GM12878 (cell line): ENCODE measurements around the gene DNMT3A. TPM values are rescaled to one million over a fixed set of nuclear protein-coding genes. Genes with fewer than 3 reads are reported as not detected.

Experiments
- ATAC-seq: fragments of 200-7000 bp; cut with Tn5 transposase; 3 replicates; pipeline ENCODE4 v1.9.1; 2020; ENCODE audit warnings: mild to moderate bottlenecking, moderate library complexity
- BruUV-seq: library from RNA; stranded (reverse); fragments of 400-500 nt; replicated peaks from 2 replicates; lab custom pipeline; 2021; lab: Mats Ljungman, UMichigan
- CTCF ChIA-PET: fragments of 300-600 bp; sonication (Branson Sonifier 250); formaldehyde crosslinking; extraction: SDS; loops from one replicate; lab custom pipeline; 2021; ENCODE audit warnings: inconsistent platforms; lab: Yijun Ruan, JAX
- POLR2A ChIA-PET: fragments of 350-600 bp; formaldehyde crosslinking; extraction: SDS; loops from one replicate; lab custom pipeline; 2021; ENCODE audit warnings: inconsistent platforms; lab: Charles Lee
- RAD21 ChIA-PET: fragments of 300-600 bp; sonication (Branson Sonifier 250); formaldehyde crosslinking; loops from one replicate; lab custom pipeline; 2023; ENCODE audit warnings: antibody characterized with exemption; ENCODE audit not compliant: unreplicated experiment; lab: Charles Lee
- SMC1A ChIA-PET: fragments of 300-600 bp; sonication (Branson Sonifier 250); formaldehyde crosslinking; loops from one replicate; lab custom pipeline; 2023; ENCODE audit not compliant: unreplicated experiment, uncharacterized antibody; lab: Charles Lee
- DNase-seq: peaks from one replicate; pipeline ENCODE4 v3.0.0-alpha.2; 2011; ENCODE audit warnings: low read depth, low spot score
- FAIRE-seq: peaks from 3 replicates; lab custom pipeline; 2011; peaks lifted over from hg19 to GRCh38; lab: Jason Lieb, UNC
- H2AFZ ChIP-seq: 2 replicates; pipeline ENCODE4 v1.6.0; 2011; ENCODE audit warnings: low read depth, low read length, control low read depth; ENCODE audit not compliant: control insufficient read depth
- H3K27ac ChIP-seq: 2 replicates; pipeline ENCODE4 v1.5.1; 2011; ENCODE audit warnings: control low read depth; ENCODE audit not compliant: control insufficient read depth, insufficient read depth
- H3K27me3 ChIP-seq, 2 experiments: replicated peaks in 1 of 2; 2 replicates each; pipeline versions ENCODE4 v1.6.0 to v1.6.1; 2011; ENCODE audit warnings: low read length in 1 of 2; ENCODE audit not compliant: control insufficient read depth in 2 of 2, insufficient read depth in 2 of 2
- H3K36me3 ChIP-seq, 2 experiments: 2 replicates each; pipeline ENCODE4 v1.5.1; 2011; ENCODE audit warnings: low read length in 1 of 2; ENCODE audit not compliant: control insufficient read depth in 2 of 2, insufficient read depth in 2 of 2
- H3K4me1 ChIP-seq: 2 replicates; pipeline ENCODE4 v1.6.1; 2011; ENCODE audit warnings: mild to moderate bottlenecking, low read length, moderate library complexity, mixed read lengths; ENCODE audit not compliant: control insufficient read depth, insufficient read depth
- H3K4me2 ChIP-seq: 2 replicates; pipeline ENCODE4 v1.6.0; 2011; ENCODE audit warnings: control low read depth; ENCODE audit not compliant: control insufficient read depth, insufficient read depth
- H3K4me3 ChIP-seq: fragments of 200-600 bp; sonication (generic); 2 replicates; pipeline ENCODE4 v1.5.1; 2016
- H3K79me2 ChIP-seq: 2 replicates; pipeline ENCODE4 v1.6.0; 2011; ENCODE audit warnings: low read length; ENCODE audit not compliant: control insufficient read depth, insufficient read depth
- H3K9ac ChIP-seq: 2 replicates; pipeline ENCODE4 v1.8.0; 2011; ENCODE audit warnings: low read length, control low read depth, mixed read lengths; ENCODE audit not compliant: control insufficient read depth, insufficient read depth
- H3K9me3 ChIP-seq: replicated peaks from 3 replicates; pipeline ENCODE4 v1.5.1; 2011; ENCODE audit warnings: mild to moderate bottlenecking, low read length; ENCODE audit not compliant: control insufficient read depth, insufficient read depth
- H4K20me1 ChIP-seq: 2 replicates; pipeline ENCODE4 v1.6.0; 2011; ENCODE audit not compliant: control insufficient read depth, insufficient read depth
- CHD2 ChIP-seq: IDR thresholded peaks from 2 replicates; pipeline ENCODE4 v1.6.1; 2011; ENCODE audit warnings: low read depth, low read length, improper control_type of control experiment, borderline replicate concordance
- RB1 ChIP-seq: fragments of 450-650 bp; formaldehyde crosslinking; IDR thresholded peaks from 2 replicates; pipeline ENCODE4 v1.6.1; 2017; ENCODE audit warnings: mild to moderate bottlenecking, borderline replicate concordance
- SMARCA5 ChIP-seq: fragments of 450-650 bp; IDR thresholded peaks from 2 replicates; pipeline ENCODE4 v1.6.1; 2017; ENCODE audit warnings: mild to moderate bottlenecking
- SREBF1 ChIP-seq: IDR thresholded peaks from 2 replicates; pipeline ENCODE4 v1.6.1; 2012; ENCODE audit warnings: mild to moderate bottlenecking, low read length
- ZNF24 ChIP-seq: fragments of 450-650 bp; IDR thresholded peaks from 2 replicates; pipeline ENCODE4 v1.6.1; 2017; ENCODE audit warnings: antibody characterized with exemption, mild to moderate bottlenecking
- WGBS: methylation state at CpG from one replicate; pipeline ENCODE4 v1.1.6; 2016; ENCODE audit warnings: low lambda C conversion rate; ENCODE audit not compliant: insufficient replicate concordance, insufficient coverage; ENCODE audit errors: missing lambda C conversion rate; 5-methylcytosine and 5-hydroxymethylcytosine counted together
- in situ Hi-C: fragments of 300-500 bp; cut with MboI; formaldehyde crosslinking; loops from 9 replicates; pipeline ENCODE4 v1.14.3; 2018; ENCODE audit warnings: mixed read lengths
- intact Hi-C: fragments of 100-400 bp; cut with micrococcal nuclease; formaldehyde crosslinking; loops from one replicate; pipeline ENCODE4 v1.14.2; 2022; ENCODE audit not compliant: unreplicated experiment
- polyA plus RNA-seq, 11 experiments: library from polyadenylated mRNA; depleted of rRNA in 4 of 11; unstranded in 6 of 11; stranded (reverse) in 5 of 11; fragments of >200 nt; fragmentation: Nextera tagmentation in 4 of 11; fragmentation: Illumina TruSeq in 1 of 11; extraction: Ambion mirVana in 4 of 11; extraction: Trizol in 1 of 11; gene quantifications; 1 replicate in 1 of 11; 2 replicates in 10 of 11; pipeline versions ENCODE4 v1.2.1 to v1.2.3, GENCODE V29; 2011 to 2016; ENCODE audit warnings: inconsistent platforms in 2 of 11, missing spikeins in 2 of 11, low read depth in 1 of 11
- total RNA-seq, 4 experiments: library from RNA; depleted of rRNA in 3 of 4; stranded (reverse); fragments of >200 nt in 3 of 4; fragmentation: Illumina TruSeq in 1 of 4; extraction: Trizol in 1 of 4; gene quantifications; 2 replicates each; pipeline versions ENCODE4 v1.2.1 to v1.2.3, GENCODE V29; 2013 to 2021
- TF ChIP-seq, protein P1 (sequence below): fragments of 450-650 bp; IDR thresholded peaks from 2 replicates; pipeline ENCODE4 v1.6.1; 2017; ENCODE audit warnings: mild to moderate bottlenecking, moderate library complexity
- TF ChIP-seq, protein P2 (sequence below): IDR thresholded peaks from 2 replicates; pipeline ENCODE4 v1.6.1; 2012; ENCODE audit warnings: improper control_type of control experiment, low read depth, low read length; ENCODE audit not compliant: insufficient replicate concordance
- TF ChIP-seq, protein P3 (sequence below): fragments of 450-650 bp; IDR thresholded peaks from 2 replicates; pipeline ENCODE4 v1.6.1; 2017; ENCODE audit warnings: mild to moderate bottlenecking, moderate library complexity

The DNMT3A gene
- total and polyA plus RNA-seq, 10 of the 15 experiments (the other 5 are each of a cell fraction or from before 2014, with no cell fraction given): 7.4 to 51.6 (median 17.4) TPM

DNA sequence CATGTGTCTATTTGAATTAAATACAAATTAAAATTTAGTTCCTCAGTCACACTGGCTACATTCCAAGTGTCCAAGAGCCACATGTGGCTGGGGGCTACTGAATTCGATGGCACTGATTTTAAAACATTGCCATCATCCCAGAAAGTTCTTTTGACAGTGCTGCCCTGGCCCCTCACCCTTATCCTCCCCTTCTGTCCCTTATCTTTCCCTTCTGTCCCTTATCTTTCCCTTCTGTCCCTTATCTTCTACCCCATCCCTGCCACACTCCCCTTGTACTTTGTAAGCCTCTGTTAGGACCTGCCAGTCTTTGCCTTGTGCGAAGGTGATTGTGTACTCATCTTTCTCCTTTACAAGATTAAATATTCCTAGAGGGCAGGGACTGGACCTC lies 85.2 kb downstream of the DNMT3A start (continued):
- TF ChIP-seq, protein P1, sequence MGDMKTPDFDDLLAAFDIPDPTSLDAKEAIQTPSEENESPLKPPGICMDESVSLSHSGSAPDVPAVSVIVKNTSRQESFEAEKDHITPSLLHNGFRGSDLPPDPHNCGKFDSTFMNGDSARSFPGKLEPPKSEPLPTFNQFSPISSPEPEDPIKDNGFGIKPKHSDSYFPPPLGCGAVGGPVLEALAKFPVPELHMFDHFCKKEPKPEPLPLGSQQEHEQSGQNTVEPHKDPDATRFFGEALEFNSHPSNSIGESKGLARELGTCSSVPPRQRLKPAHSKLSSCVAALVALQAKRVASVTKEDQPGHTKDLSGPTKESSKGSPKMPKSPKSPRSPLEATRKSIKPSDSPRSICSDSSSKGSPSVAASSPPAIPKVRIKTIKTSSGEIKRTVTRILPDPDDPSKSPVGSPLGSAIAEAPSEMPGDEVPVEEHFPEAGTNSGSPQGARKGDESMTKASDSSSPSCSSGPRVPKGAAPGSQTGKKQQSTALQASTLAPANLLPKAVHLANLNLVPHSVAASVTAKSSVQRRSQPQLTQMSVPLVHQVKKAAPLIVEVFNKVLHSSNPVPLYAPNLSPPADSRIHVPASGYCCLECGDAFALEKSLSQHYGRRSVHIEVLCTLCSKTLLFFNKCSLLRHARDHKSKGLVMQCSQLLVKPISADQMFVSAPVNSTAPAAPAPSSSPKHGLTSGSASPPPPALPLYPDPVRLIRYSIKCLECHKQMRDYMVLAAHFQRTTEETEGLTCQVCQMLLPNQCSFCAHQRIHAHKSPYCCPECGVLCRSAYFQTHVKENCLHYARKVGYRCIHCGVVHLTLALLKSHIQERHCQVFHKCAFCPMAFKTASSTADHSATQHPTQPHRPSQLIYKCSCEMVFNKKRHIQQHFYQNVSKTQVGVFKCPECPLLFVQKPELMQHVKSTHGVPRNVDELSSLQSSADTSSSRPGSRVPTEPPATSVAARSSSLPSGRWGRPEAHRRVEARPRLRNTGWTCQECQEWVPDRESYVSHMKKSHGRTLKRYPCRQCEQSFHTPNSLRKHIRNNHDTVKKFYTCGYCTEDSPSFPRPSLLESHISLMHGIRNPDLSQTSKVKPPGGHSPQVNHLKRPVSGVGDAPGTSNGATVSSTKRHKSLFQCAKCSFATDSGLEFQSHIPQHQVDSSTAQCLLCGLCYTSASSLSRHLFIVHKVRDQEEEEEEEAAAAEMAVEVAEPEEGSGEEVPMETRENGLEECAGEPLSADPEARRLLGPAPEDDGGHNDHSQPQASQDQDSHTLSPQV: no peak

DNA sequence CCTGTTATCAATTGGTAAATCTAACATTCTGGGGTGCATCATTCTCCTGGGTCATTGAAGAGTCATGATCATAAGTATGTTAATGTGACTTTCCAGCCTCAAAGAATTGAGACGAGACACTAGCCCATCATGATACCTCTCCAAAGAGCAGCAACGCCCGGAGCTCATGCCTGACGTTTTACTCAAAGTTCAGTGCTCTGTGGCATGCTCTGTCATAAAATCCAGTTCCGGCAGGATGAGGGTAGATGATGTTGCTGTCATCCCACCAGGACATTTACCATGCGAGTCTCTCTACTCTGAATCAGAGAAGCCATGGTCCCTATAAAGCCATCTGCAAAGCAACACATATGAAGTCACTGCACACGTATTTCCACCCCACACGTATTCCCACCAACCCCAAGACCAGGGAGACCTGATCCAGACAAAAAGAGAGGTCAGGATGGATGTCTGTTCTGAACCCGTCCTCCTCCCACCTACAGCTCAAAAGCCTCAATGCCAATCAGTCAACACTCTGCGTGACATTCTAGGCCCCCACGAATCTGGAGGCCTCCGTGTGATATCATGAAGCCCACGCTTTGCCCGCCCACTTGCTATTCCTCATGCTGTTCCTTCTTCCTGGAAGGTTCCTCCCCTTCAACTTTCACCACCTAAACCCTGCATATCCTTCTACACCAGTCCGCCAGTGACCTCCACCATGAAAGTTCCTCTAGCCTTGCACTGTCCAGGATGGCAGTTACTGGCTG lies 85.8 kb downstream of the DNMT3A start:
- no peak for ATAC-seq
- H3K36me3 ChIP-seq: peaks cover 3% of the 10 kb centered on the region in 2 experiments; a peak in 3 of 4 replicates
- intact Hi-C loops: no loop called here
- CTCF ChIA-PET: no interaction called here
- H3K27me3 ChIP-seq: no peaks in the 10 kb centered on the region
- RAD21 ChIA-PET: no interaction called here
- DNase-seq: no peak
- H3K27ac ChIP-seq: no peak overlapping the region
- H3K4me3 ChIP-seq: no peak overlapping the region
- H3K4me1 ChIP-seq: peaks cover 4% of the 10 kb centered on the region; the same call in 1 of the 2 replicates
- H2AFZ ChIP-seq: no peak overlapping the region
- H3K4me2 ChIP-seq: no peak overlapping the region
- WGBS: 90% methylated on average over 15 of the region's 15 CpGs
- FAIRE-seq: no peak
- SMC1A ChIA-PET: no interaction called here
- in situ Hi-C loops: no loop called here
- H4K20me1 ChIP-seq: no peaks in the 10 kb centered on the region
- H3K79me2 ChIP-seq: peaks cover 9% of the 10 kb centered on the region
- POLR2A ChIA-PET: no interaction called here
- no TSS peak for BruUV-seq
- H3K9ac ChIP-seq: no peak overlapping the region
- H3K9me3 ChIP-seq: no peaks in the 10 kb centered on the region
- TF ChIP-seq RB1: no peak
- no peak for TF ChIP-seq CHD2
- TF ChIP-seq SREBF1: no peak
- no peak for TF ChIP-seq SMARCA5
- TF ChIP-seq, protein P2, sequence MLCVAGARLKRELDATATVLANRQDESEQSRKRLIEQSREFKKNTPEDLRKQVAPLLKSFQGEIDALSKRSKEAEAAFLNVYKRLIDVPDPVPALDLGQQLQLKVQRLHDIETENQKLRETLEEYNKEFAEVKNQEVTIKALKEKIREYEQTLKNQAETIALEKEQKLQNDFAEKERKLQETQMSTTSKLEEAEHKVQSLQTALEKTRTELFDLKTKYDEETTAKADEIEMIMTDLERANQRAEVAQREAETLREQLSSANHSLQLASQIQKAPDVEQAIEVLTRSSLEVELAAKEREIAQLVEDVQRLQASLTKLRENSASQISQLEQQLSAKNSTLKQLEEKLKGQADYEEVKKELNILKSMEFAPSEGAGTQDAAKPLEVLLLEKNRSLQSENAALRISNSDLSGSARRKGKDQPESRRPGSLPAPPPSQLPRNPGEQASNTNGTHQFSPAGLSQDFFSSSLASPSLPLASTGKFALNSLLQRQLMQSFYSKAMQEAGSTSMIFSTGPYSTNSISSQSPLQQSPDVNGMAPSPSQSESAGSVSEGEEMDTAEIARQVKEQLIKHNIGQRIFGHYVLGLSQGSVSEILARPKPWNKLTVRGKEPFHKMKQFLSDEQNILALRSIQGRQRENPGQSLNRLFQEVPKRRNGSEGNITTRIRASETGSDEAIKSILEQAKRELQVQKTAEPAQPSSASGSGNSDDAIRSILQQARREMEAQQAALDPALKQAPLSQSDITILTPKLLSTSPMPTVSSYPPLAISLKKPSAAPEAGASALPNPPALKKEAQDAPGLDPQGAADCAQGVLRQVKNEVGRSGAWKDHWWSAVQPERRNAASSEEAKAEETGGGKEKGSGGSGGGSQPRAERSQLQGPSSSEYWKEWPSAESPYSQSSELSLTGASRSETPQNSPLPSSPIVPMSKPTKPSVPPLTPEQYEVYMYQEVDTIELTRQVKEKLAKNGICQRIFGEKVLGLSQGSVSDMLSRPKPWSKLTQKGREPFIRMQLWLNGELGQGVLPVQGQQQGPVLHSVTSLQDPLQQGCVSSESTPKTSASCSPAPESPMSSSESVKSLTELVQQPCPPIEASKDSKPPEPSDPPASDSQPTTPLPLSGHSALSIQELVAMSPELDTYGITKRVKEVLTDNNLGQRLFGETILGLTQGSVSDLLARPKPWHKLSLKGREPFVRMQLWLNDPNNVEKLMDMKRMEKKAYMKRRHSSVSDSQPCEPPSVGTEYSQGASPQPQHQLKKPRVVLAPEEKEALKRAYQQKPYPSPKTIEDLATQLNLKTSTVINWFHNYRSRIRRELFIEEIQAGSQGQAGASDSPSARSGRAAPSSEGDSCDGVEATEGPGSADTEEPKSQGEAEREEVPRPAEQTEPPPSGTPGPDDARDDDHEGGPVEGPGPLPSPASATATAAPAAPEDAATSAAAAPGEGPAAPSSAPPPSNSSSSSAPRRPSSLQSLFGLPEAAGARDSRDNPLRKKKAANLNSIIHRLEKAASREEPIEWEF: no peak
- TF ChIP-seq, protein P3, sequence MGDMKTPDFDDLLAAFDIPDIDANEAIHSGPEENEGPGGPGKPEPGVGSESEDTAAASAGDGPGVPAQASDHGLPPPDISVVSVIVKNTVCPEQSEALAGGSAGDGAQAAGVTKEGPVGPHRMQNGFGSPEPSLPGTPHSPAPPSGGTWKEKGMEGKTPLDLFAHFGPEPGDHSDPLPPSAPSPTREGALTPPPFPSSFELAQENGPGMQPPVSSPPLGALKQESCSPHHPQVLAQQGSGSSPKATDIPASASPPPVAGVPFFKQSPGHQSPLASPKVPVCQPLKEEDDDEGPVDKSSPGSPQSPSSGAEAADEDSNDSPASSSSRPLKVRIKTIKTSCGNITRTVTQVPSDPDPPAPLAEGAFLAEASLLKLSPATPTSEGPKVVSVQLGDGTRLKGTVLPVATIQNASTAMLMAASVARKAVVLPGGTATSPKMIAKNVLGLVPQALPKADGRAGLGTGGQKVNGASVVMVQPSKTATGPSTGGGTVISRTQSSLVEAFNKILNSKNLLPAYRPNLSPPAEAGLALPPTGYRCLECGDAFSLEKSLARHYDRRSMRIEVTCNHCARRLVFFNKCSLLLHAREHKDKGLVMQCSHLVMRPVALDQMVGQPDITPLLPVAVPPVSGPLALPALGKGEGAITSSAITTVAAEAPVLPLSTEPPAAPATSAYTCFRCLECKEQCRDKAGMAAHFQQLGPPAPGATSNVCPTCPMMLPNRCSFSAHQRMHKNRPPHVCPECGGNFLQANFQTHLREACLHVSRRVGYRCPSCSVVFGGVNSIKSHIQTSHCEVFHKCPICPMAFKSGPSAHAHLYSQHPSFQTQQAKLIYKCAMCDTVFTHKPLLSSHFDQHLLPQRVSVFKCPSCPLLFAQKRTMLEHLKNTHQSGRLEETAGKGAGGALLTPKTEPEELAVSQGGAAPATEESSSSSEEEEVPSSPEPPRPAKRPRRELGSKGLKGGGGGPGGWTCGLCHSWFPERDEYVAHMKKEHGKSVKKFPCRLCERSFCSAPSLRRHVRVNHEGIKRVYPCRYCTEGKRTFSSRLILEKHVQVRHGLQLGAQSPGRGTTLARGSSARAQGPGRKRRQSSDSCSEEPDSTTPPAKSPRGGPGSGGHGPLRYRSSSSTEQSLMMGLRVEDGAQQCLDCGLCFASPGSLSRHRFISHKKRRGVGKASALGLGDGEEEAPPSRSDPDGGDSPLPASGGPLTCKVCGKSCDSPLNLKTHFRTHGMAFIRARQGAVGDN: no peak
- no peak for TF ChIP-seq ZNF24
